ENCODE results near the gene EPHX1.
A peak's percentile ranks its signal among the peaks of the same experiment; 100 is the strongest.

EPHX1 gene

DNA sequence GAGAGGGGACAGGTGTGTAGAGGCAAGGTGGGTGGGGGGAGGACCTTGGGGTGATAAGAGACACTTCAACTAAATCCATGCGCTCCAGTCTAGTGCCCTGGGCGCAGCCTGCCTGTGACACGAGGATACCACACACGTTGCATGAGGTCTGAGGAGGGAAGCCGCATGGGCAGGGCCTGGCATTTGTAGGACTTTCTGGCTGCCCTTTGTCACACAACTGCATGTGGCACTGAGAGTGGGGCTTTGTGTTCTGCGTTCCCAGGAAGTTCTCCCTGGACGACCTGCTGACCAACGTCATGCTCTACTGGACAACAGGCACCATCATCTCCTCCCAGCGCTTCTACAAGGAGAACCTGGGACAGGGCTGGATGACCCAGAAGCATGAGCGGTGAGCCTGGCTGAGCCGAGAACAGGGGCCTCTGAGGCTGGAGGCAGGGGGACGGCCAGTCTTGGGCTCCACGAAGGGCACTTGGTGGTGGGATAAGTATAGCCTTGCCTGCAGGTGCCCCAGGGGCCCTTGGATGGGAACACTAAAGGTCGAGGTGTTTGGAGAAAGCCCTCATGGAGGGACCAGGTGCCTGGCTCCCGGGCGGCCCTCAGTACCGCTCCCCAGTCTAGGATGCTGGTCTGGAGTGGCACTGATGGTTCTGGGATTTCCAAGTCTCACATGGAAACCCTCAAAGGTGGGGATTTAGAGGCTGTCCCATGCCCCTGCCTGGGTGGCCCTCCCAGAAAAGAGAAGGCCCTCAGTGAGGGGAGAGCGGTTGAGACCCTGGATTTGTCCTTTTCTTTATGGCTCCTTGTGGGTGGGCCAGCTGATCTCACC is 34.5 kb downstream of the EPHX1 start:
- DNase-seq = no peak

DNA sequence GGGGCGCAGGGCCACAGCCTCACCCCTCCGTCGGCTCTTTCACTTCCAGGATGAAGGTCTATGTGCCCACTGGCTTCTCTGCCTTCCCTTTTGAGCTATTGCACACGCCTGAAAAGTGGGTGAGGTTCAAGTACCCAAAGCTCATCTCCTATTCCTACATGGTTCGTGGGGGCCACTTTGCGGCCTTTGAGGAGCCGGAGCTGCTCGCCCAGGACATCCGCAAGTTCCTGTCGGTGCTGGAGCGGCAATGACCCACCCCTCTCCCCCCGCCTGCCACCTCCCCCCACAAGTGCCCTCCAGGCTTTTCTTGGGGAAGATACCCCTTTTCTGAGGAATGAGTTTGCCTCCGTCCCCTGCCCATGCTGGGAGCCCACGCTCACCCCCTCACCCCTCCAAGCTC is 35.2 kb downstream of the EPHX1 start:
- no peak for DNase-seq

DNA sequence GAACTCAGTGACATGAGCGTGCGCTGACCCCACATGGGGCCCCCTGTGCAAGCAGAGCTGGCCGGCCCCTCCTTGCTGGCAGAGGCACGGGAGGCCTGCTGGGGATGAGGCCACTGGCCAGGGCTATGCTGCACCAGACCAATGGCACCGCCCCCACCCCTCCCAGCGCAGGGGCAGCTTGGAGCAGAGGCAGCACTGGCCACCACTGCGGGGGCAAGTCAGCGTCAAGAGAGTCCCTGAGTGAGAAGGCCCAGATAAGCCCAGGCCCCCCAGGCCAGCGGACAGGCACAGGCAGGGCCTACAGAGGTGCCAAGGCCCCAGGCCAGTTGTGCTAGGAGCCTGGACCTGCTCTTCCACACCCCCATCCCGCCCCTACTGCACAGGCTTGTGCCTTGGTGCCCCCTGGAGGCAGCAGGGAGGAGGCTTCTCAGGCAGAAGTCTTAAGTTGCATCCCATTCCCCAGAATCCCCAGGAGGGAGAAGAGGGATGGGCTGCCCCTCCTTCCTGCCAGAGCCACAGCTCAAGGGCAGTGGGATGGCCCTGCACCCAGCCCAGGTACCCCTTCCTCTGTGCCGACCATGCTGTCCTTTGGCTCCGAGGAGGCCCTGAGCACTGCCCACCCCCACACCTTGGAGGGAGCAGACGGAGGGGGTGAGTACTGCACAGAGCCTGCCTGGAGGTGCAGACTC is 35.8 kb downstream of the EPHX1 start:
- peak; percentile 58 for DNase-seq

DNA sequence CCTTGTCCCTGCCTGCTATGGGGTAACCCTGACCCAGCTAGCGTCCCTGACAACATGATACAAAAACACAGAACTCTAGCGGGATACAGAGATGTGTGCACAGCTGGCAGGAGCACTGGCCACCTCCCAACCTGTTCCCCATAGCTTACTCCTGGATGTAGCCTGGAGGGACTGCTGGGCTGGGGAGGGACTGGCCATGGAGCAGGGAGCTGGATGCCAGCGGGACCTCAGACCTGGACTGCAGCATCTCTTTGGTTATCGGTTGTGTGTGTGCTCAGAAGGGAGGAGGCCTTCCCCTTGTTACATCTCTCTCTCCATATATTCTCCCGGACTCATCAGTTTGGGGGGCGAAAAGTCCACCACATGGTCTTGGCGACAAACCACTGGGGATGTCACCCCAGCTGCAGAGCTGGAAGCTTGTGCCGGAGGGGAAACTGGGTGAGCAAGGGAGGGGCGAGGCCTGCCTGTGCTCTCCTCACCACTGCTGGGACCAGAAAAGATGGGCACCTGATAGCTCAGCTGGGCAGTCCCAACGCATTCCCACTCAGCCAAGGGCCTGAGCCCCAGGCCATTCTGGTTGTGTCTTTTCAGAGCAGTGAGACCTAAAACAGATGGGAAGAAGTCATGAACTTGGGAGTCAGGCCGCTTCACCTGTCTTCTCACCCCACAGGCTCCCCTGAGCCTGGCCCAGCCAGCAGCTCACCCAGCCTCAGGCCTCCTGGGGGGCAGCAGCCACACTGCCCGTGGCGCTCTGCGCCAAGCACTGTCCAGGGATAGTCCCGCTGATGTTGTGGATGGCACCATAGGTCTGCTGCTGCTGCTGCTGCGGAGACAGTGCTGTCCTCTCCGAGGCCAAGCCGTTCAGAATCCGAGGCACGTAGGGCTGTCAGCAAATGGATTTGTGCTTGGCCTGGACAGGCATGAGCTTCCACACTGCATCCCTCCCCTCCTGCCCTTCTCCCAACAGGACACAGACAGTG is 36.7 kb downstream of the EPHX1 start:
- DNase-seq = no peak

DNA sequence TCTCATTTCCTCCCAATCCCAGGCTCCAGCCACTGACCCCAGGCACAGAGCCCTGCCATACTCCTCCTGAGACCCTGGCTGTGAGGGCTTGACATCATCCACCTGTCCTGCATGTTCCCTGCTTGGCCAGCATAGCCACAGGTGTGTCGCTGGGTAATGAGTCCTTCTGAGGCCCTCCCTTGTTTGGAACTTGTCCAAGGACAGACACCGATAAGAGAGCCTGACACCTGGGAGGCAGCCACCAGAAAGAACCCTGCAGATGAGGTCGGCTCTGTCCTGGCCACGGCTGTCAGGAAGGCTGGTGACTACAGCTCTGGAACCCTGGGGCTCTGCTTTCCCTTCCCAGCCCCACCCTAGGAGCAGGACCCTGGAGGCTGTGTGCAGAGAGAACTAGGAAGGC is 37.7 kb downstream of the EPHX1 start:
- DNase-seq = no peak

DNA sequence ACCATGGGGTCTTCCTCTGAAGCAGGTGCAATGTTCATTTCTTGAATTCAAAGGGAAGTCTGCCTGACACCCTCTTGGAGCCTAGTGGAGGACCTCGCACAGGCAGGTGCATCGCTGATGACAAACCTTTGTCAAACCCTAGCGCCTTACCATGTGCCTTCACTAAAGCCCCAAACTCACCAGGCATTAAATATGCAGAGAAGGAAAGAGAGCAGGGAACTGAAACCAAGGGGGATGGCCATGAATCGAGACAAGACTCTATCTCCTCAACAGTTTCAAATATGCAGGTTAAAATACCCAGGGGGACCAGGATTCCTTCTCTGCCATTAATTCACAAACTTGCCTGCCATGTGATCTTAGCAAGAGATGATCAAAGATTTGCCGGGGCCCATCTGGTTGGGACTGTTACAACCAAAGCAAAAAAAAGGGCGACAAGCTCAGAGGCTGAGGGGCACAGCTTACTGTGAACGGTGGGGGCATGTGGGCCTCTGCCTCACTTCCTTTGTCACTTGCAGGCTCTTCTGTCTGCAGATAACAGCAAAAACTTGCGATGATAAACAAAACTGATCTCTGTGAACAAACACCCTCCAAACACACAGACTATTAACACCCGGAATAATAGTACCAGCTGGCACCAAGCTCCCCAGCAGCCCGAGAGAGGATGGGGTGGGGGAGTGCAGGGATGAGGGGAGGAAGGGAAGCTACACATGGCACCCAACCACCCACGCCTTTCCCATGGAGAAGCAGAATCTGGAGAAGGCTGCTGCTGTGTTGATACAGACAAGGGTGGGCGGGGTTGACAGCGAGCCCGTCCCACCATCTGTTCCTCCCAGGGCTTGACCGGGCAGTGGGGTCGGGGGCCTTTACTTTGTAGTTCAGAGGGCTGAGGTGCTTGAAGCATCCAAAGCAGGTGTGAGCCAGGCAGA is 38.4 kb downstream of the EPHX1 start:
- DNase-seq = peak; percentile 53

DNA sequence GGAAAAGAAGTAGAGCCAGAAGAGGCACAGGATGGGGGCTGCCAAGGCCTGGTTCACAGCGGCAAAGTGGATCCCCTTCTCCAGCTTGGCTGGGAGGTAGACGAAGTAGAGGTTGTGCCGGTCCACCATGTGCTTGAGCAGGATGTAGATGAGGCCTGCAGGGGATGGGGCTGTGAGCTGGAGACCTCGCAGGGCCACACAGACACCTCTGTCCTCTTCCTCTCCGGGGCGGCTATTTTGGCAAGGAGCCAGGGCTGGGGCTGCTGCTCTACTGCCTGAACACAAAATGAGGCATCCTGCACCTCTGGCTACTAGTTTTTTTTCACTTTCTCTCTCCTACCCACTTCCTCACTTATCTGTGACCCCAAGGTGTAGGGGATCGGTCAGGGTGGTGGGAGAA is 40.0 kb downstream of the EPHX1 start:
- DNase-seq = peak; percentile 49

DNA sequence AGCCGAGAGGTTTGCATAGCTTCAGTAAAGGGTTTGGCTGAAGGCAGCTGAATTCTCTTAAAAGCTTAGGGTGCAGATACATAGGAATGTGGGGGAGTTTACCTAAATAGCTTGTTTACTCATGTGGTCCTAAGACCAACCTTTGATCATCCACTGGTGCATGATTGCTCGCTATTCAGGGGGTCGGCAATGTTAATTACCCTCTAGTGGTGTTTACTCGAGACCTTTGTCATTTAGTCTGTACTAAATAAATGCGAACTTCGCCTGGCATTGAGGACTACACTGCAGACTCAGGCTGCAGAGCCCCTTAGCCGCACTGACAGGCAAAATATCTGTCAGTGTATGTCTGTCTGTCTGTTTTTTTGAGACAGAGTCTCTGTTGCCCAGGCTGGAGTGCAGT is 40.4 kb downstream of the EPHX1 start:
- no peak for DNase-seq

DNA sequence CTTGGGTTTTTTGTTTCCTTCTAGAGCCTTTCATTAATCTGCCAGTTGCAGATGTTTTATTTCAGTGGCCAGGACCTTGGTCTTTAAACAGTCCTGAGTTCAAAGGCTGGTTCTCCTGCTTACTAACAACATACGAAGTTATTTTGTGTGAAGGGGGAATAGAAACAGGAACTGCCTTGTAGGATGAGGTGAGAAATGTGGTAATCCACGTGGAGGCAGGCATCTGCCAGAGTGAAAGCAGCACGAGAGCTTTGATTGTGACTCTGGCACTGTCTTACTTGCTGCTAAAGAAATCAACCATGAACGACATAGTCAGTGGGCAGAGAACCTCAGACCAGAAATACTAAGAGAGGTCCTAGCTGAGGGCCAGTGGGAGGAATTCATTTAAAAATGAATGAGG is 41.9 kb downstream of the EPHX1 start:
- no peak for DNase-seq

DNA sequence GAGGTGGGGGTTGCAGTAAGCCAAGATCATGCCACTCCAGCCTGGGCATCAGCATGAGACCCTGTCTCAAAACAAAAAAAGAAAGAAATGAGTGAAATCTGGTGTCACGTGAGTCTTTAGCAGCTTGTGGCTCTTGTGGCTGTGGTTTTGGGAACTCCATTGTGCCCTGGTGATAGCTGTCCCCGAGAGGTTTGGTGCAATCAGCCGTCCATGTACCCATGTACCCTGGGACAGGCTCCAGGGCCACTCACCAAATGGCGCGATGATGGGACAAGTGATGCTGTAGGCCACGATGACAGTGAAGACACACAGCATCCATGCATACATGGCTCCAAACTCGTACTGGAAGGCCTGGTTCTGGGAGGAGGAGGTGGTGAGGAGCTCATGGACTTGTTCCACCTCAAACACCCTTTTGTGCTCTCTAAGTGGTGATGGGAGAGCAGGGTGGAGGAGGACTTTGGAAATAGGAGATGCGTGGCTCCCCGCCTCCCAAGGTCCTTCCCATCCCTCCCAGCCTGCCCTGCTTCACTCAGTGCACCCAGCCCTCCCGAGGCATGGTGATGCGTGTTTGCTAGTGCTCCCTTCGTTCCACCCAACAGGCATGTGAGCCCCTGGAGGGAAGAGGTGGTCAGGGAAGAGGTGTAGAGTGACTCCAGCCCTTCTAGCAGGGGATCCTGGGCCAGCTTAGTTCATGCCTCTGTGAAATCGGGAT is 42.6 kb downstream of the EPHX1 start:
- DNase-seq = no peak

DNA sequence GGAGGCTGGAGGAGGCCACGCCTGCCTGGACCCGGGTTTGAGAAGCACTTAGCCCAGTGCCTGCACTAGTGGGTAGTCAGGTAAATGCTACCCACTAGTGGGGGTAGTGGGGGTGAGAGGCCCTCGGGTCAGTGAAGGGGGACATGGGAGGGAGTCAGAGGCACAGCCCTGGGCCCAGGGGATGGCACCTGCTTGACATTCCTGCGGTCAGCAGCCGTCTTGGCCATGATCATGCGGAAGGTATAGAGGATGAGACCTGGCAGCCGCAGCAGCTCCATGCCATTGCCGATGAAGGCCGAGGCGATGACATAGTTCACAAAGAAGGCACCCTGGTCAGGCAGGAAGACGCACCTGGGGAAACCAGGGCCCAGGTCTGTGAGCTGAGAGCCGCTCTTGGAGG is 43.5 kb downstream of the EPHX1 start:
- DNase-seq = no peak

DNA sequence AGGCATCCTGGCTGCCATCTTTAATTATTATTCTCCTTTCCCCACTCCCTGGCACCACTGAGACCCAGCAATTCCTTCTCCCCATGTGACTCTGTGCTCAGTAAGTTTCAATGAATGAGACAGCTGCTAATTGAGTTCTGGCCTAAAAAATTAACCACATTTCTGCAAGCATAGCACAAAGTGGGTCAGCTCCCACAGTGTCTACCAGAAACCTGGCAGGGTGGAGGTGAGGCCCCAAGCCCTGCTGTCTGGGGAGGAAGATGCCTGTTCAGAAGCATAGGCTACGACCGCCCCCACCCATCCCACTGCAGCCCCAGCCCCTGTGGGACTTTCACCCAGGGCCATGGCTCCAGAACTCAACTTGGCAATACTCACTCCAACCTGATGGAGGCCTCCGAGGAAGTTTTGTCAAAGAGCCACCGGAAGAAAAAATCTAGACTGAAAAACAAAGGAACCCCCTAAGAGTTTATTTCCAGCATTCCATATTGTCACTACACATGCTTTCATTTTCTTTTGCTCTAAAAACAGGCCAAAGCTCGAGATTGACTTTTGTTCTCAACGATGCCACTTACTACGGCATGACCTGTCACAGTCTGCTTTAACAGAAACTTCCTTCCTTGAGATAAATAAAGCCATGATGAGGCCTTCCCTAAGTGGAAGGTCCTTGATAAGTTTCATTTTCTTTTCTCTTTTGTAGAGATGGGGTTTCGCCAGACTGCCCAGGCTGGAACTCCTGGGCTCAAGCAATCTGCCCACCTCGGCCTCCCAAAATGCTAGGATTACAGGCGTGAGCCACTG is 45.8 kb downstream of the EPHX1 start:
- DNase-seq = no peak

DNA sequence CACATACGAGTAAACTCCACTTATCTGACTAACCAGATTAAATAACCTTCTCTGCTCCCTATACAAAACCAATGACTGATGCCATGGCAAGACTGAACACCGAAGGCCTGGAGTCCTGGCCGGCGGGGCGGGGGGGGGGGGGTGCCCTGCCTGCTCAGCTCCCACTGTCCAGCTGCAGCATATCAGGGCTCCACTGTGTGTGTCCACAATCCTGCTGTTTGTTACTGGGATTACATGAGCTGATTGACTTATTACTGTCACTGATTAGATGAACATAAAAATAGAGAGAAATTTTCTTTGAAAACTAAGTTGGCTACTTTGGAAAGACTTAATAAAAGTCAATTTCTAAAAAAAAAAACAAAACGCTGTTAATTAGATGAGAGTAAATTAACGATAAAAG is 47.3 kb downstream of the EPHX1 start:
- DNase-seq = no peak

DNA sequence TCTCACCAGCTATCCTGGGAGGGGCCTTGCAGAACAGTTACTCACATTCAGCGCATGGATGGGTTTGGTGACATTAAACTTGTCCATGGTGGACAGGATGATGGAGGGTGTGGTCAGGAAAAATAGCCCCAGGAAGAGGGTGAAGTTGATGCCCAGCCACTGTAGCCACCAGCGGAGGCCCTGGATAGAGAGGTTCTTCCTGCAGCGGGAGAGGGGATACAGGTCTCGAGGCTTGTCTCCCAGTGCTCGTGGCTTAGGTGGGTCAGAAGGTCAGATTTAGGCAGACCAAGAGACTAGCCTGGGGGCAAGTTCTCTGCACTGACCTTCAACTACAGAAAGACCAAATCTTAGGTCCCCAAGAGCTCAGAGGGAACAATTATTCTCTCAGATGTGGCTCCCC is 49.2 kb downstream of the EPHX1 start:
- DNase-seq = no peak

DNA sequence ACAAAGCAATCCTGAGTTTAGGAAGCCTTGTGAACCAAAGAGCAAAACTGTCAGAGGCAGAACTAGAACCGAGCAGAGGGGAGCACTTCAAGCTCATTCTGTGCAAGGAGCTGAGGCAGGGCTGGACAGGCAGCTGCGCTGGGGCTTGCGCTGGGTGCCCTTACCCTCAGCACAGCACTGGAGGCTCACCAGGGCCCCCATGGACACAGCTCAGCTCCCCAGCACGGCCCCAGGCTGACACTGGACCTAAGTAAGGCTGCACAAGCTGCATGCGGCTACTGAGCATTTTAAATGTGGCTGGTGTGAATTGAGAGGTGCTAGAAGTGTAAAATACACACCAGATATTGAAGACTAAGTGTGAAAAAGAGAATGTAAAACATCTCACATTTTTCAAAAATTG is 50.2 kb downstream of the EPHX1 start:
- no peak for DNase-seq

DNA sequence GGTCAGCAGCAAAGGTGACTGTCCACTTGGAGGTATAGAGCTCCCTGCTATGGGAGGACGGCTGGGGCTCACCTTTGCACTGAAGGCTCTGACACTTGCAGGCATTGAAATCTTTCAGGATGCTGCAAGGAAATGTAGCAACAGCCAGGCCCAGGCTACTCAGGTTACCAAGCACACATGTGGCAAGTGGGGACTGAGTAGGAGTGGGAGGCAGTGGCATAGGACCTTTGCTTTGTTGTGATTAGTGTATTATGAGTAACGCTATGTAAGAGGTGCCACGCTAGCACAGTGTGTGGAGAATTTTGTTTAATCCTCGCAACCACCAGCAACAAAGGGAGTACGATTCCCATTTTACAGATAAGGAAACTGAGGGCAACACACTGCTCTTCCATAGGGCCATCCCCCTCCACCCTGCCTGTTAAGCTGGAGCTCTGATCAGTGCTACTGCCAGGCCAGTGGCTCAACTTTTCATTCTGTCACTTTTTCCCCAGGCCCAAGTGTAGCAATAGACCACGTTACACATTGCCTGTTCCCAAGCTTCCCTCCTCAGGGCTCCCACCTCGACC is 51.0 kb downstream of the EPHX1 start:
- DNase-seq = no peak

DNA sequence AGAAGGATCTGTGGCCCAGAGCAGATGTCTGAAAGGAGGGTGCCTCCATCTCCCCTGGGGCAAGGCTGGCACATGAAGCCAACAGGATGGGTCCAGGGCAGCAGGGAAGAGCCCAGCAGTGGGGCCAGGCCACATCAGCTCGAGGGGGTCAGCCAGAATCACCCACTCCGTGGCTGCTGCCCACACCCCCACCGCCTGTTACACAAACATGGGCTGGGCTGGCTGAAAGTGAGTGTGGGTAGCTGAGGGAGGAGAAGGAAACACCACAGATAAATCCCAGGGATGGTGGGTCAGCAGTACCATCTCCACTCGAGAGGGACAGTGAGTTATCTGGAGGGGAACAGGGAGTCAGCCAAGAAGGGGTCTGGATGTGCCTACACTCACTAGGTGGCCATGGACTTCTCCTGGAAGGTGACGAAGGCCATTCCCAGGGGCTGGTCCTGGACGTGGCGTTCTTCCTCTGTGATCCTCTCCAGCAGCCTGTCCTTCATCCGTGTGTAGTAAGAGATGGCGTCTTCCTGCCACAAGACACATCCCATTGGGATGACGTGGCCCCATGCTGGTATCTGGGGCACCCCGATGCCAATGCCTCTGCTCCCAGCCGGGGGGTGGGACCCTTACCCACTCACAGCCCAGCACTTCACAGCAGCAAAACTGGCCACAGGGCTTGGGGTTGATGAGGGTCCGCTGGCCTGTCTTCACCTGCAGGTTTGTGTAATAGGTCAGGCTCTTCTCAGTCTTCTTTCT is 52.1 kb downstream of the EPHX1 start:
- DNase-seq = no peak

DNA sequence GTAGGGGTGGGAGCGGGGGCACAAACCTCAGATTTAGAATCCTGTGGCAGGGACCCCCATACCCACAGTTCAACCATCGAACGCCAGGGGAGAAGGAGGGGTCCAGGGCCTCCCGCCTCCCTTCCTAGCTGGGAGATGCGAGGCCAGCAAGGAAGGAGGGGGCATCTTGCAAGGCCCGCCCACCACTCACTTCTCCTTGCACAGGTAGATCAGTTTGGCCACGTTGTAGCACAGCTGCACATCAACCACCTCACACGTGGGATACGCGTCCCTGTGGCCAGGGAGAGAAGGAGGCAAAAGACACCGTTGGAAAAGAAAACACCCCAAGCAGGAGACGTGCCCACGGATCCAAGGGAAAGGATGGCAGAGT is 52.6 kb downstream of the EPHX1 start:
- no peak for DNase-seq

DNA sequence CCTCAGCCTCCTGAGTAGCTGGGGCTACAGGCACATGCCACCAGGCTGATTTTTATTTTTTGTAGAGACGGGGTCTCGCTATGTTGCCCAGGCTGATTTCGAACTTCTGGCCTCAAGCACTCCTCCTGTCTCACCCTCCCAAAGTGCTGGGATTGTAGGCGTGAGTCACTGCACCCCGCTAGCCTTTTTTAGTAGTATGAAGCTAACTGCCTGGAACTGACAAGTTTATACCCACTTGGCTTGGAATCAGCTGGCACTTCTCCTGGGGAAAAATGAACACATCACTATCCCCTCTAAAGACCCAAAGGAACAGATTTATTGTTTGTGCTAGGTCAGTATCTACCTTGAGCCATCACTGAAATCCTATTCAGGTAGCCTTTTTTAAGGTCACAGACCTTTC is 53.2 kb downstream of the EPHX1 start:
- DNase-seq = no peak

DNA sequence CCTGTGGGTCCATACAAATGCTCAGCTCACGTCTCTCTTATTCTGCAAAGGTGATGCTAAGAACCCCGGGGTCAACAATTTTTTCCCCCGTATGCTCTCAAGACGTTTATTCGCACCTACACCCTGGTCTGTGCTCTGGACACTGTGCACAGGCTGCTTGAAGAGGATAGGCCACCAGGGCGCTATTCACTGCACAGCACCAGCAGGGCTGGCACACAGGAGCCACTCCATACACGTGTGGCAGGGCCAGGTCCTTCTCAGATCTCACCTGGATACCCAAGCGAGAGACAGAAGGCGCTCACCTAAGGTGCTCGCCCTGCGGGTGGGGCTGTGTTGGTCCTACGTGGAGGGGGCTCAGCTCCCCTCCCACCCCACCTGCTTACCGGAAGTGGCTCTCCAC is 55.6 kb downstream of the EPHX1 start:
- DNase-seq = peak; percentile 41
